ENCODE data around the gene PRXL2A.

PRXL2A gene

DNA sequence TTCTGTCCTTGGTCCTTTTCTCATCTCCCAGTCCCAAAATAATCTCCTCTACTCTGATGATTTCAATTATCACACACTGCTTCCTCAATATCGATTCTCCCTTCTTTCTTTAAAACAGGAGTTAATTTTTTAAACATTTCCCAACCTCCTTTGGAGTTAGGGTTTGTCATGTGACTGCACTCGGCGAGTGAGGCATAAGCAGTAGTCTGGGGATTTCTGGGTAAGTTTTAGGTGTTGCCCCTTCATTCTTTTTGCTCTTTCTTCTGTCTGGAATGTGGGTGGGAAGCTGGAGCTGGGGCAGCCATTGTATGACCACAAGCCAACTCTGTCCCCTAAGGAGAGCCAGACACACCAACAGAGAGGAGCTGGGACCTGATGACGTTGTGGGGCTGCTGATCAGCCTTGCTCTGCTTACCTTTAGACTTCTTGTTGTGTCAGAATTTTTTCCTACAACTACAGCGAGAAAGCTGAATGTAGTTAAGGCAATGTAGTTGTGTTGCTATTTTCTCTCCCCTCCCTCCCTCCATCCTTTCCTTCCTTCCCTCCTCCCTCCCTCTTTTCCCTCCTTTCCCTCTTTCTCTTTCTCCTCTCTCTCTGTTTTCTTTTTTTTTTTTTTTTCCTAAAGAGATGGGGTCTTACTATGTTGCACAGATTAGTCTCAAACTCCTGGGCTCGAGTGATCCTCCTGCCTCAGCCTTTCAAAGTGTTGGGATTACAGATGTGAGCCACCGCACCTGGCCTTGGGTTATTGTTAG, 39.3 kb downstream of the PRXL2A start:
- DNase-seq, result no peak

DNA sequence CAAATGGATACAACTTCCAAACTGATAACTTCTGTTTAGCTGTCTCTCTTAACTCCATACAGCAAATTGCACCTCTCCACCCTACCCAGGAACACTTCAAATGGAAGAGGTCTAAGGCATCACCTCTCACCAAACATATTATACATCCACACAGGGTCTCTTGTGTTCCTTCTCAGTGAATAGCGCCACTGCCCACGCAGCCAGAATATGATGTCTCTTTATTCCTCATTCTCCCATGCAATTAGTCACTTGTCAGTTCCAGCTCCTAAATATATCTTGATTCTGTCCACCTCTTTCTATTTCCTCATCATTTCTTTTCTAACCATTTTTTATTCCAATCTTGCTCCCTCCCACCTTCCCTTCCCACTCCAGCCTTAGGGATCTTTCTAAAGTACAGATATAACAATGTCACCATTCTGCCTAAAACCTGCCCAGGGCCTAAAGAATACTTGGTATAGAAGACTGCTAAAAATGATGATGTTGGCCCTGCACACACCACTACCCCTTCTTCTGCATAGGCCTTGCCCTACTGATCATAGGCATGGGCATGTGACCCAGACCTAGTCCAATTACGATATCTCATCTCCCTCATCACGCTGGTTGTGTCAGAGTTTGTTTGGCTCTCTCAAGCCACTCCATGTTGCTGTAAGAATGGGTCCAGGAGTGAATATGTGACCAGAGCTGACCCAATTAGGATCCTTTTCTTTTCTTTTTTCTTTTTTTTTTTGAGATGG, 40.0 kb downstream of the PRXL2A start:
- no peak for DNase-seq

DNA sequence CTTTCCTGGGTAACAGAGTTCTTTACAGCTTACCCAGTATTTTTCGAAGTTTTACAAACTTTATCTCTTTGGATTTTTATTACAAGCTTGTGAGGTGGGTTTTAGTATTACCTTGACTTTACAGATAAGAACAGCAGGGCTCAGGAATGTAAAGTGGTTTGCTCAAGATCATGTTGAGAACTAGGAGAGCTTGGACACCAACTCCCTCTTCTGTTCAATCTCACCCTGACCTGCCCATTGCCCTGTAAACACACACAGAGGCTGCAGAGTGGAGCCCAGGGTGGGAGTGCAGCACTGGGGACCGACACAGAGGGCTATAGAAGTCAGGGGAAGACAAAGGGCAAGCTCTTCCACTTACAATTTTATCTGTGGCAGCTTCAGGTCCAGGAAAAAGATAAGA, 41.2 kb downstream of the PRXL2A start:
- DNase-seq, result no peak

DNA sequence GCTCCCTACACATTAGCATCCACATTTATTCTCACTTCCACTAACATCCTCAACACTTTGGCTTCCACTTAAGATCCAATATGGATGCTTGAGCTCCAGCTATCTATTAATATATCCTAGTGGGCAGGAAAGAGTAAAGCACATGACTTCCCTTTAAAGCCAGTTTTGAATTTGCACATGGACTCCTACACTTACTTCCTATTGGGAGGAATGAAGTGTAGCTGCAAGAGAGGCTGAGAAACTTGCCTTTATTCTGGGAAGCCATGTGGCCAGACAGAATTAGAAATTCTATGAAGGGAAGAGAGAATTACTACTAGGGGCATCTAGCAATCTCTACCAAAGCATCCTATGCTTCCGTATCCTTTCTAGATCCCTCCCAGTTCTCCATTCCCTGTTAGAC, 42.8 kb downstream of the PRXL2A start:
- DNase-seq, result no peak

- no peak for DNase-seq
Observed at GRCh38 chr10:80452069-80452468, 43.7 kb downstream of the PRXL2A start.

- no peak for DNase-seq
Observed at GRCh38 chr10:80452640-80453039, 44.3 kb downstream of the PRXL2A start.

DNA sequence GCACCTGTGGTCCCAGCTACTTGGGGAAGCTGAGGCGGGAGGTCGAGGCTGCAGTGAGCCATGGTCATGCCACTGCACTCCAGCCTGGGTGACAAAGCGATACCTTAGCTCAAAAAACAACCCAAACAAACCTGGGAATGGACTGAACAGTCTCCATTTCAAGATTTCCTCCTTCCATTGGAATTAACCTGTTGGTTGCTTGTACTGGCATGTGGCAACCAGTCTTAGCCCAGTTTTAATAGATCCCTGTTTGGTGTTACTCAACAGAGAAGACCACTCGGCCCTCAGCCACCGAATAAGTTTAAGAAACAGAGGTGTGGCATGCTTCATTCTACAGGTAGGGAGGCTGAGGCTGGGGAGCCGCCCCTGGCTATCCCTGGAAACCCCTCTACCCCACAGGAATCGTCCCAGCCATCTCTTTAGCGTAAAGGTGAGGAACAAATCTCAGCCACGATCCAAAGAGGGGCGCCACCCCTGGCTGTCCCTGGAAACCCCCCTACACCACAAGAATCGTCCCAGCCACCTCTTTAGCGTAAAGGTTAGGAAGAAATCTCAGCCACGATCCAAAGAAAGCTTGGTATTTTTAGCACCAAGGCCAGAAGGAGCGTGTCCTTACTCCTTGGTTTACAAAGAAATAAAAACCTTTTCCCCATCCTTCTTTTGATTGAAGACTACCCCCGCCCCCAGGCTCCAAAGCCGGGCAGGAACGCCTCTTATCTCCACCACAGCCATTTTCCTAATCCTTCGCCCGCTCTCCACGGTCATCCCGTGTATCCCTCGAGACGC, 44.9 kb downstream of the PRXL2A start:
- DNase-seq, result no peak

DNA sequence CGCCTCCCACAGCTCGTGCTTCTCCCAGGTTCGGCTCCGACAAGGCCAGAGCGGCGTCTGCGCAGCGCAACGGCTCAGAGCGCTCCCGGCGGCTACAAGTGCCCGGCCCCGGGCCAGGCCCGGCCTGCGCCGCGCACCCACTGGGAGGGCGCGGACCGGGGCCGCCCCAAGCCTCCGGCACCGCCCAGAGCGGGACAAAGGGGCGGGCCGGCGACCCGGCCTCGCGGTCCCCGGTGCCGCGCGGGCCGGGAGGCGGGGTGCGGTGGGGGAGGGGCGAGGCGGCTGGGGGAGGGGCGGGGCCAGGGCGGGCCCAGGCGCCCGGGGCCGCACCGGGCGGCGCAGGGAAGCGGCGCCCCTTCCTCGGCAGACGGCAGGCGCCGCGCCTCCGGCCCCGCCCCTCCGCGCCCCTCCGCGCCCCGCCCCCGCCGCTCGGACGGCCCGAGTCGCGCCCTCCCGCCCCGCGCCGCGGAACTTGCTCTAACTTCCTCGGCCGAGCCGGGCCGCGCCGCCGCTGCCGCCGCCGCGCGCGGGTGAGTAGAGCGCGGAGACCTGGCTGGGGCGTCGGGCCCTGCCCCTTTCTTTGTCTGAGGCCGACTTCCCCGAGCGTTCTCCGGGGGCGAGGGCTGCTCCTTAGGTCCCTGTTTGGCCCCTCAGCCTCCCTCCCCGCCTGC, 45.6 kb downstream of the PRXL2A start, which contains the start of gene TSPAN14:
TSS of gene TSPAN14 (plus strand) at position 469 of the 671 bp plus-strand sequence. CDS start 34,924 bp downstream, outside the sequence.
- DNase-seq, result peak; percentile 89

DNA sequence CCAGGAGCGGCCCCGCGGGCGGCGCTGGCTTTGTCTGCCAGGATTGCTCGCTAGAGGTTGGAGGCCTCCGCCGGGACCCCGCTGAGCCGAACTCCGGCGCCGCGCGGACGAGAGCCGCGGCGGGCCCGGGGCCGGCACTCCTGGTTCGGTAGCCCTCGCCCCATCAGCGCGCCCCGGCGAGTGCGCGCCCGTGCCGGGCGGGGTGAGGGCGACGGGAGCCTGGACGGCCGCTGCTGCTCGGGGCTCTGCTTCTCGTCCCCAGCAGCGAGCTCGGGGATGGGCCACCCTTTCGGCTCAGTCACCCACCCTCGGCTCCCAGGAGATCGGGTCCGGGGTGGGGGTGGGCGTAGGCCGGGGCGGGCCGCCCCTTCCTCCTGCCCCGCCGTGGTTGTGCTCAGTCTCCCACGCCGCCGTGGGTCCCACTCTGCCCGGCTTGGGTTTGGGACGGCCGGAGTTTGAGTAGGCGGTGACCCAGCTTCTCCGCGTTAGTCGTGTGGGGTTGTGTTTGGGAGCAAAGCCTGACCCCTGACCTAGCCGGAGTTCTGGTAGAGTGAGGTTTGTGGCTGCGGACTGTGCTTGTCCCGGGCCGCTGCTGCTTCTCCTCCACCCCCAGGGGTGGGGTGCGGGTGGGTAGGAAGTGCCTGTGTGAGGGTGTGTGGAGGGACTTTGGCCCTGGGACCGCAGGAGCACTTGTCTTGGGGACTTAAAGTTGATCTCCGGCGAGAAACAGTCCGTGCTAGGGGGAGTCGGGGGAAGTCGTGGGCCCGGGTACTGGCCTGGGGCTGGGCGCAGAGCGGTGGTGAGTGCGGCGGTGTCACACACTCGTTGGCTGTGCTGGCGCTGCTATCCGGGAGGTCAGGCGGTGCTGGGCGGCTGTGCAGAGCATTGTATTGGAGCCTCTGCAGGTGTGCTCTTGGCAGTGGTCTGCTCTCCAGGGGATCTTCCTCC, 46.4 kb downstream of the PRXL2A start:
- DNase-seq, result peak; percentile 76

- no peak for DNase-seq
Observed at GRCh38 chr10:80455461-80456349, 47.4 kb downstream of the PRXL2A start.

GRCh38 chr10:80457554-80458262, 49.4 kb downstream of the PRXL2A start:
- DNase-seq, result peak; percentile 79

DNA sequence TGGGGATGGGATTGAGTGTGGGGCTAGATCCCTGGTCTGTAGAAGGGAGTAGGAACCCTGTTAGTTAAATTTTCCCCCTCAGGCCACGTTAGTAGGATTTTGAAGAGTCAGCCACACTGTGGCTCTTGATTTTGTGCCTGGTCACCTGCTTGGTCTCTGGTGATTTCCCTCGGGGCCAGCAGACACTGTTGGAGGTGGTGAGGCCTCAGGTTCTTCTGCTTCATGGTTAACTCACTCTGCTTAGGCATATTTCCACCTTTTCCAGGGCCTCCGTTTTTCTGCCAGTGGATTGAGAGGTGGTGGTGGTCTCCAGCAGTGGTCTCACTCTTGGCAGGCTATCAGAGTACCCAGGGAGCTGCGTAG, 49.9 kb downstream of the PRXL2A start:
- no peak for DNase-seq

DNA sequence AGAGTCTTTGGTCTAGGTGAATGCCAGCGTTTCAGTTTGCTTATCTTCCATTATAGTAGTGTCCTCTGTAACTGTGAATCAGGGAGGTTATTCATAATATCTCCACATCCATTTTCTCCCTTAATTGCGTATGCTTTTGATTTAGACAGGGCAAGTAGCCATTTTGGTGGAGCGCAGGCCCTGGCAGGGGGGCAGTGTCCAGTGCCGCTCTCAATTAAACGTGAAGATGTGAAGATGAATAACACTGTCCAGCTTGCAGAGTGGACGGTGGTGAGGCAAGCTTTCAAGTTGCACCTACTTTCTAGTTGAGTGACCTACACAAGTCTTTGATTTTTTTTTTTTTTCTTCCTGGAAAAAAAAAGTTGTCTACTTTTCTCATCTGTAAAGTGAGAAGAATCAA, 50.3 kb downstream of the PRXL2A start:
- DNase-seq, result no peak

DNA sequence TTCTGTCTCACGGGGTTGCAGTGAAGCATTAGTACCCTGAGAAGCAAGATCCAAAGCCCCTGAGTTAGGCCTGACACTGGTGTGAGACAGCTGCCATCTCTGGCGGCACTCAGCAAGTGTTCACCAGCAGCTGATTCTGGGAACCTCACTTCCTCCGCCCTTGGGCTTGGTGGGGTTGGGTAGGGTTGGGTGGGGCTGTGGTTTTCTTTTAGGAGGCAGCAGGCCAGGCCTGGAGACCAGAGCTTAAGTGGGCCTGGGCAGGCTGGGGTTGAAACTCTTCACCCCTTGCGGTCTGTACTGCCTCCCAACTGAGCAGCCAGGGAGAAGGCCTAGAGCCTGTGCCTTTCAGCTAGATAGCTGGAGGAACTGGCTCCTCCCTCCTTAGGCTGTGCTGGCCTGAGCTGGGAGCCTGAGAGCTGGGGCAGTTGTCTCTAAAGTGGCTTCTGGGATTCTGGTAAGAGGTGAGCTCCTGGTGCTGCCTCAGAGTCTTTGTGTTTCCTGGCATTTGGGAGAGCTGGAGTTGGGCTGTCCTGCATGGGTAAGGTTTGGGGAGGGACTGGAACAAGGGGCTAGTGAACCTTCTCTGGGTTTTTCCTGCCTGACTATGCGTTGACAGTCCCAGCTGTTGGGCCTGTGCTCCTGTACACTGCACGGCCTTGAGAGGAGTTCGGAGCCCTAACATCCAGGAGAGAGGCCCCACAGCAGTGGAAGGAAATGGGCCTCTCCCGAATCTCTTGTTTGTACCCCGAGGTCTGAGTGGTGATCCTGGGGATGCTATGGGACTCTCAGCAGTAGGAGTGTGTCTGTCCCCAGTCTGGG, 50.9 kb downstream of the PRXL2A start:
- peak; percentile 96 for DNase-seq

DNA sequence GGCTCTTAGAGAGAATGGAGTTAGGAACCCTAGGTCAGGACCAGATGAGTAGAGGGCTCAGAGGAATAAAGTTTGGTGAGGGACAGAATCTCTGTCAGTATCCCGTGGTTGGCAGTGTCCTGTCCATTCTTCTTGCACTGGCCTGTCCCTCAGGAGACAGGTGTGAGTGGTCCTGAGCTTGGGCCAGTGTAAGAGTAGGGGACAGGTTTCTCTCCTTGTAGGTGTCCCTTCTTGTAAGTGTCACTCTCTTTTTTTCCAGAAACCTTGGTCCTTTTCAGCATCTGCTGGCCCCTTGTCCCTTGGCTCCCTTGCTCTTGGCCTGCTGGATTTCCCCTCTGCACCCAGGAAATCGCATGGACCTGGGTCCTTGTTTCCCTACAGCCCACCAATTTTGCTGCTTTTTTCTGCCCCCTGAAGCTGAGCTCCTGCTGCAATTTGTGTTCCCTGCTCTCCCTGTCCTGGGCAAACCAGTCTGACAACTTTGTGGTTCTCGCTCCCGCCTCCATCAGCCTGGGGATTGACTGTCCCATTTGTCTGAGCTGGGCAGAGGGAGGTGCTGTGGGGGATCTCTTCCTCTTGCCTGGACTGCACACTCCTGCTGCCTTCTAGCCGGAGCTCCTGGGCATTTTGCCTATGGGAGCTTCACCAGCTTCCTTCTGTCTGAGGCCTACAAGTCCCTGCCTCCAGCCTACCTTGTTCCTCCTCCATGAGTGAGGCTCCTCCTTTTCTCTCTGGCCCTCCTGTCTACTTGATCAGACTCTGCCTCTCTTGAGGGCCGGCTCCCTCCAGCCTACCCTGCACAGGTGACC, 52.3 kb downstream of the PRXL2A start:
- peak; percentile 98 for DNase-seq

DNA sequence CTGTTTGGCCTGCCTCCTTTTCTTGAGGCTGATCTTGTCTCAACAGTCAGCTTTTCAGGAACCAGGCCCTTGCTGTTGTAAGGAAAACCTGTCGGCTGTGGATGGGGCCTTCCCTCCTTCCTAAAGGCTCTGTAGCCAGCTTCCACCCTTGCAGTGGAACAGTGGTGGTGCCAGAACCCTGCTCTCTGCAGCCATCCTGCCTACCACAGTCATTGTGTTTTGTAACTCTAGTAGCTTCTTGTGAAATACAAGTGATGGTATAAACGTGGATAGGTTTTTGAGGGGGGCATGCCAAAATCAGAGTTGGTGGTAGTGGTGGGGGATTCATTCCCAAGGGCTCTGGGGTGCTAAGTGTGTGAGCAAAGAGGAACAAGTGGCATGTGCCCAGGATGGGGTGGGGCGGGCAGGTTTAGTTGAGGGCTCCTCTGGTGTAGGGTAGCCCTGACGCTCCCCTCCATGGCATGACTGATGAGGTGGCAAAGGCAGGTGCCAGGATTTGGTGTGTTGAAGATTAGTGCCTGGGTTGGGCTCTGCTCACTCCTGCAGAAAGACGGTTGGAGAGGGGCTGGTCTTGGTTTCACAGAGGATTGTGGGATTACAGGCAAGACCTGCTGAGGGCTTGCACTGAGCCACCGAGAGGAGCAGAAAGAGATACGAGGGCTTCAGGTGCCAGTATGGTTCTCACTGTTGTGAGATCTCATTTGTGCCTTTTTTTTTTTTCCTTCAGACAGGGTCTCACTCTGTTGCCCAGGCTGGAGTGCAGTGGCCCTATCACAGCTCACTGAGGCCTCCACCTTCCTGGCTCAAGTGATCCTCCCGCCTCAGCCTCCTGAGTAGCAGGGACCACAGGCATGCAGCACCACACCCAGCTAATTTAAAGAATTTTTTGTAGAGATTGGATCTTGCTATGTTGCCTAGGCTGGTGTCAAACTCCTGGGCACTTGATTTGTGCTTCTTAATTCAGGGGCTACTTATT, 53.1 kb downstream of the PRXL2A start:
- no peak for DNase-seq

Data from islet precursor cell (in vitro differentiated cells).